K562 (cell line): ENCODE measurements around the gene PEAR1. TPM values are rescaled to one million over a fixed set of nuclear protein-coding genes. Genes with fewer than 3 reads are reported as not detected.
A peak's percentile ranks its signal among the peaks of the same experiment; 100 is the strongest.

Experiments
- ARID2 ChIP-seq: fragments of 450-650 bp; IDR thresholded peaks from 2 replicates; pipeline ENCODE4 v1.6.1; 2017; ENCODE audit warnings: antibody characterized with exemption, mild to moderate bottlenecking
- ARID3A ChIP-seq: IDR thresholded peaks from 2 replicates; pipeline ENCODE4 v1.6.1; 2012; ENCODE audit warnings: low read depth, low read length, improper control_type of control experiment, borderline replicate concordance
- ARID4B ChIP-seq: sonication (generic); formaldehyde crosslinking; IDR thresholded peaks from 2 replicates; pipeline ENCODE4 v1.8.0; 2022; ENCODE audit warnings: mild to moderate bottlenecking, missing genetic modification reagents
- ATF2 ChIP-seq: sonication (generic); formaldehyde crosslinking; IDR thresholded peaks from 2 replicates; pipeline ENCODE4 v1.8.1; 2022; ENCODE audit warnings: missing genetic modification reagents
- E2F6 ChIP-seq, 2 experiments: IDR thresholded peaks; 2 replicates each; pipeline ENCODE4 v1.6.1; 2011; ENCODE audit warnings: borderline replicate concordance in 1 of 2, control low read depth in 1 of 2, low read depth in 1 of 2, low read length in 1 of 2, mild to moderate bottlenecking in 1 of 2, mixed read lengths in 1 of 2, moderate library complexity in 1 of 2; ENCODE audit not compliant: insufficient read depth in 1 of 2, insufficient read length in 1 of 2, poor library complexity in 1 of 2, severe bottlenecking in 1 of 2; ENCODE audit errors: extremely low read depth in 1 of 2
- EP400 ChIP-seq: fragments of 450-650 bp; IDR thresholded peaks from 2 replicates; pipeline ENCODE4 v1.6.1; 2017; ENCODE audit warnings: antibody characterized with exemption, mild to moderate bottlenecking, moderate library complexity
- HLTF ChIP-seq: fragments of 450-650 bp; IDR thresholded peaks from 2 replicates; pipeline ENCODE4 v1.6.1; 2016
- HMG20B ChIP-seq: fragments of 250-450 bp; sonication (Bioruptor Pico); IDR thresholded peaks from 2 replicates; pipeline ENCODE4 v1.5.0; 2021; ENCODE audit warnings: mild to moderate bottlenecking
- MAZ ChIP-seq, 2 experiments: fragments of 450-650 bp in 1 of 2; sonication (generic) in 1 of 2; formaldehyde crosslinking; IDR thresholded peaks in 1 of 2; conservative IDR thresholded peaks in 1 of 2; 2 replicates each; pipeline versions ENCODE4 v1.4.0 to v1.5.0; 2020; ENCODE audit warnings: mild to moderate bottlenecking in 1 of 2, missing genetic modification reagents in 1 of 2
- PHB2 ChIP-seq: fragments of 450-650 bp; IDR thresholded peaks from 2 replicates; pipeline ENCODE4 v1.6.1; 2017; ENCODE audit warnings: low read depth
- PTBP1 ChIP-seq: fragments of 200-400 bp; formaldehyde crosslinking; IDR thresholded peaks from 2 replicates; pipeline ENCODE4 v1.6.1; 2017; ENCODE audit warnings: low read depth, low read length
- TSC22D4 ChIP-seq: fragments of 450-650 bp; IDR thresholded peaks from 2 replicates; pipeline ENCODE4 v1.6.1; 2016; ENCODE audit warnings: missing genetic modification characterization, missing biosample characterization, control low read depth
- U2AF2 ChIP-seq: fragments of 200-400 bp; formaldehyde crosslinking; optimal IDR thresholded peaks from 2 replicates; pipeline ENCODE3; 2017; ENCODE audit warnings: low read depth, mild to moderate bottlenecking, low read length
- YBX1 ChIP-seq: fragments of 450-650 bp; IDR thresholded peaks from 2 replicates; pipeline ENCODE4 v1.7.1; 2016; ENCODE audit warnings: mild to moderate bottlenecking
- ZKSCAN1 ChIP-seq: fragments of 150-350 bp; IDR thresholded peaks from 2 replicates; pipeline ENCODE4 v1.6.1; 2016; ENCODE audit warnings: low read depth, low read length
- ZNF239 ChIP-seq: fragments of 250-450 bp; sonication (Bioruptor Pico); IDR thresholded peaks from 2 replicates; pipeline ENCODE4 v1.4.0; 2020; ENCODE audit warnings: mild to moderate bottlenecking
- ZNF347 ChIP-seq: fragments of 450-650 bp; formaldehyde crosslinking; IDR thresholded peaks from 2 replicates; pipeline ENCODE4 v1.4.0; 2020; ENCODE audit warnings: low read depth, mild to moderate bottlenecking, moderate library complexity
- ZNF589 ChIP-seq: fragments of 200-800 bp; sonication (Bioruptor generic); IDR thresholded peaks from 2 replicates; pipeline ENCODE4 v1.6.1; 2016; ENCODE audit warnings: low read depth, missing genetic modification characterization, missing compliant biosample characterization
- ZNF668 ChIP-seq: fragments of 250-450 bp; sonication (Bioruptor Pico); IDR thresholded peaks from 2 replicates; pipeline ENCODE4 v1.8.0; 2022; ENCODE audit warnings: mild to moderate bottlenecking, inconsistent platforms
- polyA plus RNA-seq, 8 experiments: library from polyadenylated mRNA; depleted of rRNA in 4 of 8; stranded (reverse) in 5 of 8; unstranded in 3 of 8; fragments of >200 nt; fragmentation: Nextera tagmentation in 2 of 8; fragmentation: Illumina TruSeq in 1 of 8; extraction: Ambion mirVana in 2 of 8; extraction: Trizol in 1 of 8; gene quantifications; 2 replicates each; pipeline versions ENCODE4 v1.2.1 to v1.2.3, GENCODE V29; 2011 to 2014; ENCODE audit warnings: inconsistent platforms in 1 of 8, missing spikeins in 1 of 8
- total RNA-seq, 7 experiments: library from RNA; depleted of rRNA in 6 of 7; stranded (reverse); fragments of >200 nt in 6 of 7; fragmentation: Illumina TruSeq in 2 of 7; extraction: Trizol in 2 of 7; gene quantifications; 2 replicates each; pipeline versions ENCODE4 v1.2.1 to v1.2.3, GENCODE V29; 2011 to 2021; ENCODE audit warnings: low replicate concordance in 1 of 7

The PEAR1 gene
- total and polyA plus RNA-seq, 9 of the 15 experiments (the other 6 are each of a cell fraction or from before 2014, with no cell fraction given), result 0.87 to 13.9 (median 6.1) TPM

- peak; percentile 67 for TF ChIP-seq ARID4B (CRISPR knock-in tag)
- no peak for TF ChIP-seq PTBP1
- TF ChIP-seq ARID2, result no peak
- TF ChIP-seq ZNF668 (CRISPR knock-in tag), result no peak
- no peak for TF ChIP-seq U2AF2
- peak; percentile 72 to 94 for TF ChIP-seq E2F6 (IDR thresholded peaks at IDR 0.05; ENCODE audit: borderline replicate concordance in 1 of 2, extremely low read depth in 1 of 2, insufficient read depth in 1 of 2, insufficient read length in 1 of 2, low read depth in 1 of 2, low read length in 1 of 2, poor library complexity in 1 of 2, severe bottlenecking in 1 of 2)
- no peak for TF ChIP-seq PHB2
- TF ChIP-seq HLTF, result no peak
- TF ChIP-seq ZKSCAN1, result no peak
- TF ChIP-seq ZNF239 (CRISPR knock-in tag), result no peak
- TF ChIP-seq ZNF347, result no peak
- TF ChIP-seq ARID3A, result no peak
- TF ChIP-seq ATF2 (CRISPR knock-in tag), result 0 out of 2 replicates have a peak, but pooled peaks have one; percentile 56
- 0 out of 2 replicates have a peak, but pooled peaks have one; percentile 13 for TF ChIP-seq ZNF589 (CRISPR knock-in tag)
- no peak for TF ChIP-seq TSC22D4 (tag)
- peak in 1 of 2 experiments; percentile 9; a peak in 1 of 4 replicates for TF ChIP-seq MAZ (CRISPR knock-in tag; conservative IDR thresholded peaks at IDR 0.05 in 1 of 2, IDR thresholded peaks at IDR 0.05 in 1 of 2)
- no peak for TF ChIP-seq HMG20B (CRISPR knock-in tag)
- no peak for TF ChIP-seq YBX1
- no peak for TF ChIP-seq EP400
These were observed 32.7 kb upstream of the PEAR1 start, which contains the start of gene NTRK1 (continued) for GRCh38 chr1:156860628-156861423.
